ENCODE results near the gene SLC16A10.

GRCh38 chr6:111070105-111071005 lies 16.9 kb upstream of the SLC16A10 start:
- no peak for TF ChIP-seq POLR2A (IDR thresholded peaks at IDR 0.05; ENCODE audit: low read depth, low read length)
- TF ChIP-seq POLR2AphosphoS5 (IDR thresholded peaks at IDR 0.05; ENCODE audit: low read depth, low read length): no peak

Data from GM12892 (cell line).